Osteoblast (primary cell): ENCODE measurements around the gene TRIM33. TPM values are rescaled to one million over a fixed set of nuclear protein-coding genes. Genes with fewer than 3 reads are reported as not detected.
"Not testable (repeated sequence)": the region's sequence is repeated elsewhere in the genome, so short reads cannot be mapped to it uniquely, and the experiment has no call there.

Experiments used
- DNase-seq: peaks from one replicate; pipeline ENCODE4 v3.0.0; 2011; ENCODE audit warnings: low spot score, mixed read lengths; ENCODE audit not compliant: insufficient read length; ENCODE audit errors: missing footprints
- H2AFZ ChIP-seq: 2 replicates; pipeline ENCODE4 v1.6.0; 2011; ENCODE audit warnings: mild to moderate bottlenecking, low read length
- H3K27ac ChIP-seq: 2 replicates; pipeline ENCODE4 v1.5.1; 2011; ENCODE audit warnings: mild to moderate bottlenecking, low read depth, low read length, moderate library complexity
- H3K27me3 ChIP-seq: 2 replicates; pipeline ENCODE4 v1.6.0; 2012; ENCODE audit warnings: mild to moderate bottlenecking, control low read depth, inconsistent platforms, low read length, moderate library complexity; ENCODE audit not compliant: insufficient read depth
- H3K36me3 ChIP-seq: 2 replicates; pipeline ENCODE4 v1.5.1; 2011; ENCODE audit warnings: mild to moderate bottlenecking, low read length, control low read depth, moderate library complexity; ENCODE audit not compliant: insufficient read depth
- H3K4me1 ChIP-seq: 2 replicates; pipeline ENCODE4 v1.5.1; 2011; ENCODE audit warnings: mild to moderate bottlenecking, low read length, control low read depth, moderate library complexity; ENCODE audit not compliant: insufficient read depth
- H3K4me2 ChIP-seq: 2 replicates; pipeline ENCODE4 v1.6.0; 2011; ENCODE audit warnings: mild to moderate bottlenecking, low read length; ENCODE audit not compliant: insufficient read depth
- H3K4me3 ChIP-seq: fragments of 200-600 bp; sonication (generic); 3 replicates; pipeline ENCODE4 v1.5.1; 2012; ENCODE audit warnings: mild to moderate bottlenecking, low read length, inconsistent platforms; ENCODE audit not compliant: insufficient read depth
- H3K79me2 ChIP-seq: 2 replicates; pipeline ENCODE4 v1.6.0; 2012; ENCODE audit warnings: mild to moderate bottlenecking, low read length, control low read depth, inconsistent platforms; ENCODE audit not compliant: insufficient read depth
- H3K9me3 ChIP-seq: 2 replicates; pipeline ENCODE4 v1.5.1; 2011; ENCODE audit warnings: low read depth, low read length, control low read depth
- H4K20me1 ChIP-seq: 2 replicates; pipeline ENCODE4 v1.6.0; 2012; ENCODE audit warnings: mild to moderate bottlenecking, low read length, control low read depth; ENCODE audit not compliant: insufficient read depth
- total RNA-seq: library from RNA; depleted of rRNA; stranded (reverse); fragments of >200 nt; gene quantifications from 2 replicates; pipeline ENCODE4 v1.2.3, GENCODE V29; 2012
- TF ChIP-seq, protein P1 (sequence below): IDR thresholded peaks from 2 replicates; pipeline ENCODE4 v1.5.1; 2011; ENCODE audit warnings: mild to moderate bottlenecking, low read depth, low read length, moderate library complexity; ENCODE audit errors: extremely low read depth

Gene TRIM33
- total RNA-seq, 1 donor = 43.1 TPM

DNA sequence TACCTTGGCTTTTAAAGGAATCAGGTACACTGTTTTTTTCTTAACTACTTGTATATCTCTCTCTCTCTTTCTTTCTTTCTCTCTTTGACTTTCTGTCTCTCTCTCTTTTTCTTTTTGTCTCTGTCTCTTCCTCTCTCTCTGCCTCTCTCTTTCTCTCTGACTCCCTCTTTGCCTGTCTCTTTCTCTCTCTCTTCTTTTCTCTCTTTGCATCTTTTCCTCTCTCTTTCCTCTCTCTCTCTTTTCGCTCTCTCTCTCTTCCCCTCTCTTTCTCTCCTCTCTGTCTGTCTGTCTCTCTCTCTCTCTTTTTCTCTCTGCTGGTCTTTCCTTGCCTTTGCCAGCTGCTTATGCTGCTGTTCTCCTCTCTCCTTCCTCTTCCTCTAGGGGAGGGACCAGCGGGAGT is 143.2 kb downstream of the TRIM33 start:
- Histone ChIP-seq H3K4me3 (no peak overlapping the region), H3K27ac (no peak overlapping the region), H3K4me1 (peaks cover 9% of the 10 kb centered on the region), H3K9me3 (no peaks in the 10 kb centered on the region), H3K4me2 (no peak overlapping the region), H3K36me3 (no peaks in the 10 kb centered on the region), H3K27me3 (no peaks in the 10 kb centered on the region), H3K79me2 (no peaks in the 10 kb centered on the region), H2AFZ (no peak overlapping the region), H4K20me1 (no peaks in the 10 kb centered on the region)
- DNase-seq = no peak
- TF ChIP-seq, protein P1, sequence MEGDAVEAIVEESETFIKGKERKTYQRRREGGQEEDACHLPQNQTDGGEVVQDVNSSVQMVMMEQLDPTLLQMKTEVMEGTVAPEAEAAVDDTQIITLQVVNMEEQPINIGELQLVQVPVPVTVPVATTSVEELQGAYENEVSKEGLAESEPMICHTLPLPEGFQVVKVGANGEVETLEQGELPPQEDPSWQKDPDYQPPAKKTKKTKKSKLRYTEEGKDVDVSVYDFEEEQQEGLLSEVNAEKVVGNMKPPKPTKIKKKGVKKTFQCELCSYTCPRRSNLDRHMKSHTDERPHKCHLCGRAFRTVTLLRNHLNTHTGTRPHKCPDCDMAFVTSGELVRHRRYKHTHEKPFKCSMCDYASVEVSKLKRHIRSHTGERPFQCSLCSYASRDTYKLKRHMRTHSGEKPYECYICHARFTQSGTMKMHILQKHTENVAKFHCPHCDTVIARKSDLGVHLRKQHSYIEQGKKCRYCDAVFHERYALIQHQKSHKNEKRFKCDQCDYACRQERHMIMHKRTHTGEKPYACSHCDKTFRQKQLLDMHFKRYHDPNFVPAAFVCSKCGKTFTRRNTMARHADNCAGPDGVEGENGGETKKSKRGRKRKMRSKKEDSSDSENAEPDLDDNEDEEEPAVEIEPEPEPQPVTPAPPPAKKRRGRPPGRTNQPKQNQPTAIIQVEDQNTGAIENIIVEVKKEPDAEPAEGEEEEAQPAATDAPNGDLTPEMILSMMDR = no peak

DNA sequence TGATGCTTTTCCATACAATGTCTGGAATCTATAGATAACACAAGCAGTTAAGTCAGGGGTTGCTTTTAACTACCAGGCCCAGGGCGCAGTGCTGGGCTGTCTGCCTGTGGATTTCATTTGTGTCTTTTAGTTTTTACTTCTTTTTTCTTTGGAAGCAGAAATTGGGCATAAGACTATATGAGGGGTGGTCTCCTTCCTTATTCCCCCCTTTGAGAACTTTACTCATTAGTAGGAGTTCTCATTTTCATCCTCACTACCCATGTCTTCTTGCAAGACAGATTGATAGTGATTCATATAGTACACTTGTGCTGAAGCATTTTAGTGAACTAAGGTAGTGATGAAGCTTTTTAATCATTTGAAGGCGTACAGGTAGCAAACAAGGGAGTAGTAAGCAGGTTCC is 147.8 kb downstream of the TRIM33 start:
- H3K27me3 ChIP-seq, H4K20me1 ChIP-seq: not testable (repeated sequence)

DNA sequence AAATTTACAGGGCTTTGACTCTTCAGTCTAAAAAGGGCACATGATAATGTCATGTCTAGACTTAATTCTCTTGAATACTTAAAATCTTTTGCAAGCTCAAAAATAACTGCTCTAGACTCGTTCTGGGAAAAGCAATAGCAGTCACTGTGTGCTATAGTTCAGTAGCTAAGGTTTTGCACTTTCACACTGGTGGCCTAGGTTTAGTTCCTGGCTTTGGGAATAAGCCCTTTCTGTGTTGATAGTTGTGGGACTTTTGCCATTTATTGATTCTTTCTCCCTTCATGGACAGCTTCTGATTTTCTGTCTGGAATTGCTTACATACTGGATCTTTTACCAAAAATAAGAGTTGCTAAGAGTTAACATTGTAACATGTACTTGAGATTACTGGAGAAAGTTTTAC is 151.2 kb downstream of the TRIM33 start:
- Histone ChIP-seq H3K36me3 (no peaks in the 10 kb centered on the region), H3K27me3 (no peaks in the 10 kb centered on the region), H2AFZ (no peak overlapping the region), H3K79me2 (no peaks in the 10 kb centered on the region), H3K27ac (no peak overlapping the region), H4K20me1 (no peaks in the 10 kb centered on the region), H3K4me3 (no peak overlapping the region), H3K9me3 (no peaks in the 10 kb centered on the region), H3K4me1 (no peaks in the 10 kb centered on the region), H3K4me2 (no peak overlapping the region)
- DNase-seq = no peak
- TF ChIP-seq, protein P1 = no peak

More for the DNA sequence above, 147.8 kb downstream of the TRIM33 start:
- not testable (repeated sequence) for H3K36me3 ChIP-seq, H3K4me3 ChIP-seq, H3K79me2 ChIP-seq, H3K9me3 ChIP-seq, DNase-seq, H3K4me2 ChIP-seq, H2AFZ ChIP-seq, H3K4me1 ChIP-seq, H3K27ac ChIP-seq

DNA sequence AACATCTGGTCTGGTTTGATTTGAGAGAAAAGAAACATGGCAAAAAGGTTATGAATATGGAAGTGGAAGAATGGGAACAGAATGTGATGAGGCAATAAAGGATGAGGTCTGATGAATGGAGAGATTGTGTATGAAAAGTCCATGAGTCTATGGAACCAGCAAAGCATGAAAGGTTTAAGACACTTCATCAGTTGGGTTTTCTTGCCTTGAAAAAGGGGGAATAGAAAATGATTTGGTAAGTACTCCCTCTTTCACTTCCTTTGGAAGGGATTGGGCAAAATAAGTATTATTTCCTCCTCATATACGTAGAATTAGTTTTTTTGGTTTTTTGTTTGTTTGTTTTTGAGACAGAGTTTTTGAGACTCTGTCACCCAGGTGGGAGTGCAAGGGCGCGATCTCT is 155.8 kb downstream of the TRIM33 start:
- no peaks in the 10 kb centered on the region for H4K20me1 ChIP-seq
- no peak overlapping the region for H3K4me3 ChIP-seq
- no peaks in the 10 kb centered on the region for H3K79me2 ChIP-seq
- no peak overlapping the region for H3K4me2 ChIP-seq
- TF ChIP-seq, protein P1 = no peak
- no peak for DNase-seq
- H2AFZ ChIP-seq = no peak overlapping the region
- H3K36me3 ChIP-seq = no peaks in the 10 kb centered on the region
- no peaks in the 10 kb centered on the region for H3K27me3 ChIP-seq
- no peaks in the 10 kb centered on the region for H3K9me3 ChIP-seq
- peaks cover 8% of the 10 kb centered on the region for H3K4me1 ChIP-seq
- no peak overlapping the region for H3K27ac ChIP-seq
